ENCODE data around the gene FADS1.

The FADS1 gene

DNA sequence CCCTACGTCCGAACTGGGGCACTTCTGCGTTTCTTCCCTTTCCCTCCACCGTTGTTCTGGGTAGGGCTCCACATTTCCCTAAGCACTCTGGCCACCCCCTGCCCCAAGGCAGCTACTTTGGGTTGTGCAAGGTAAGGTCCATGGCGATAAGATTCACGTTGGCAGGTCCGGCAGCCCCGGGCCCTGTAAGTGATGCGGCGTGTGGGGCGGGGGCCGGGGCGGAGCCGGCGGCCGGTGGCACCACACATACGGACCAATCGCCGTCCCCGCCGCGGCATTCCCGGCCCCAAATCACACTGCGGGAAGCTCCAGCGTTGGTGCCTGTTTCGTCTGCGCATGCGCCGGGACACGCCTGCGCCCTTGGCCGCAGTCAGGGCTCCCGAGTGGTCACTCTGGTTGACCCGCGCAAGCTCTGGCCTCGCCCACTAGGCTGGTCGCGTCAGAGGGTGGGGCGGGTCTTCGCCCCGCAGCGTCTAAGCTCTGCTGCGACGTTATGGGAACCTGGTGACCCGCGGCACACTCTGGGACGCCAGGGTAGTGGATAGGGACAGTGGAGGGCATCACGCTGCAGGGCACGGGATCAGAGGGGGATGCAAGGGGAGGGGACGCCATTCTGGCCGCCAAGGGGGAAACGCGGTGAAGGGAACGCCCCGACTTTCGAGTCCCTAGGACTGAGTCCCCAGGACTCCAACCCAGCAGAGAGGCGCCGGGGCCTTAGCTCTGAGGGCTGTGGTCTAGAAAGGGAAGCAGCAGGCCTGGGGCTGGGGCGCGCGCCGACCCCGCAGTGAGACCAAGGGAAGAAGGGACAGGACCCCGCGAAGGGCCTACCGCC is 1.6 kb downstream of the FADS1 start:
- peak overlapping the region; percentile 84 to 87 for H3K4me3 ChIP-seq (replicated peaks in 1 of 2; ENCODE audit: low read depth in 2 of 2, low read length in 2 of 2)
- TF ChIP-seq CTCF (IDR thresholded peaks at IDR 0.05; ENCODE audit: low read depth, low read length): no peak
- peak; percentile 97 to 99 for DNase-seq (ENCODE audit: low read depth in 2 of 2)

DNA sequence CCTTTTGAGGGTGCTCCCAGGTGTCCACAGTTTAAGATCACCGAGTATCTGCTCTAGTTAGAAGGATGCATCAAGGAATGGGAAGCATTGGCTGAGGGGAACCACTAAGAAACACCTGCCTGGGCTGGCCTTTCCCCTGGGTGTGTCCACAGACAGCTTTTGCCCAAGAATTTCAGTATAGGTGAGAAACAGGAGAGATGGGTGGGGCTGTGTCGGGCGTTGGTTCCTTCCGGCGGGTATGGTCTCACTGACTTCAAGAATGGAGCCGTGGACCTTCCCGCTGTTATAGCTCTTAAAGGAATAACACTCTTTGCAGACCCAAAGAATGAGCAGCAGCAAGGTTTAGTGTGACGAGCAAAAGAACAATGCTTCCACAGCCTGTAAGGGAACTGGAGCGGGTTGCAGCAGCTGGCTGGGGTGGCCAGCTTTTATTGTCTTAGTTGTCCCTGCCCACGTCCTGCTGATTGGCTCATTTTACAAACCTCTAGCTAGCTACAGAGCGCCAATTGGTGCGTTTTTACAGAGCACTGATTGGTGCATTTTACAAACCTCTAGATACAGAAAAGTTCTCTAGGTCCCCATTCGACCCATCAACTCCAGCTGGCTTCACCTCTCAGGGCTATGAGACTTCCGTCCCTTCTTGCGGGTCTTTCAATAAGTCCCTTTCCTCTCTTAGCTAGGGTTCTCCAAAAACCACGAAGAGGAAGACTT is 2.4 kb downstream of the FADS1 start:
- peak overlapping the region; percentile 34 to 87 for H3K4me3 ChIP-seq (replicated peaks in 1 of 2; ENCODE audit: low read depth in 2 of 2, low read length in 2 of 2)
- TF ChIP-seq CTCF (IDR thresholded peaks at IDR 0.05; ENCODE audit: low read depth, low read length): no peak
- peak; percentile 40 to 67 for DNase-seq (ENCODE audit: low read depth in 2 of 2)

DNA sequence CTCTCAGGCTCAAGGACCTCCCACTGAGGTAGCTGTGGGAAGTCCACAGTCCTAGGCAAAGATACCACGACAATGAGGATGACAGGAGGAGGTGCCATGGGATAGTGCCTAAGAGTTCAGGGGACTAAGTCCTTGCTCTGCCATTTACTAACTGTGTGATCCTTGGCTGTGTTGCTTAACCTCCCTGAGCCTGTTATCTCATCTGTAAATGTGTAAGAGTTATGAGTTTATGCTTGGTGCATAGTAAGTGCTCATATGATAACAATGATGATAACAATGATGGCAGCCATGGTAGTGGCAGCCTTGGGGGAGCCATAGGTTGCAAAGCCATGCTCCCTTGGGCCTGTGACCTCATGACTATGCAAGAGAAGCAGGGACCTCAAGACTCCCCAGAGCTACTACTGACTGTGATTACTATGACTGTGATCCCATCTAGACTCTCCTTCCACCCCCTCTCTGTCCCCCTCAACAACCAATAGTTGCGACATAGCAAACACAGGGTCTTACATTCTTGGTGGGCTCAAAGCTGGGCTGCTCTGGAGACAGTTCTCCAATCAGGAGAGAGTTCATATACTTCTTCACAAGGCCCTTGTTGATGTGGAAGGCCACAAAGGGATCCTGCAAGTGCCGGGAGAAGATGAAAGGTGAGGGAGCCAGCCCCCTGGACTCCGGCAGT is 3.9 kb downstream of the FADS1 start:
- TF ChIP-seq CTCF (IDR thresholded peaks at IDR 0.05; ENCODE audit: low read depth, low read length): no peak
- no peak overlapping the region for H3K4me3 ChIP-seq (replicated peaks in 1 of 2; ENCODE audit: low read depth in 2 of 2, low read length in 2 of 2)
- no peak for DNase-seq (ENCODE audit: low read depth in 2 of 2)

GRCh38 chr11:61811831-61812230 is 5.0 kb downstream of the FADS1 start:
- no peak for TF ChIP-seq CTCF (IDR thresholded peaks at IDR 0.05; ENCODE audit: low read depth, low read length)
- no peak overlapping the region for H3K4me3 ChIP-seq (replicated peaks in 1 of 2; ENCODE audit: low read depth in 2 of 2, low read length in 2 of 2)
- no peak for DNase-seq (ENCODE audit: low read depth in 2 of 2)

- DNase-seq (ENCODE audit: low read depth in 2 of 2): no peak
- TF ChIP-seq CTCF (IDR thresholded peaks at IDR 0.05; ENCODE audit: low read depth, low read length): no peak
- H3K4me3 ChIP-seq (replicated peaks in 1 of 2; ENCODE audit: low read depth in 2 of 2, low read length in 2 of 2): no peak overlapping the region
These were observed 6.1 kb downstream of the FADS1 start for GRCh38 chr11:61810671-61811175.

DNA sequence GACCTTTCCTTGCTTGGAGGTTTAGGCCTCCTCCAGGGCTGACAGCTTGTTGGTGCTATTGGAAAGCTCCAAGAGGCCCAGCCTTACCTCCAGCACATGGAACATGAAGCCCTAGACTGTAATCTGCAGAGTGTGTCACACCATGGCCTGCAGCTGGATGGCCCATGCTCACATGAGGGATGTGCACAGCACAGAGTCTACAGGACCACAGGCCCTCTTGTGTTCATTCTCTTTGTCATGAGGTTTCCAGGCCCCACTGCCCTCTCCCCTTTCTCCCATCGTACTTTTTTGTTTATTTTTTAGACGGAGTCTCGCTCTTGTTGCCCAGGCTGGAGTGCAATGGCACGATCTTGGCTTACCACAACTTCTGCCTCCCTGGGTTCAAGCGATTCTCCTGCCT is 10.0 kb downstream of the FADS1 start:
- H3K4me3 ChIP-seq (replicated peaks in 1 of 2; ENCODE audit: low read depth in 2 of 2, low read length in 2 of 2): no peak overlapping the region
- TF ChIP-seq CTCF (IDR thresholded peaks at IDR 0.05; ENCODE audit: low read depth, low read length): no peak
- no peak for DNase-seq (ENCODE audit: low read depth in 2 of 2)
